OCI-LY3 (cell line): ENCODE results near the gene ERC2.

Experiments used
- H2AFZ ChIP-seq: fragments of 200-600, 300-600 bp; shearing (Covaris generic); 2 replicates; pipeline ENCODE4 v1.6.0; 2014; ENCODE audit warnings: antibody characterized with exemption, low read depth, low read length
- H3K27ac ChIP-seq: fragments of 200-600, 300-600 bp; sonication (generic); 2 replicates; pipeline ENCODE4 v1.5.1; 2014; ENCODE audit warnings: mild to moderate bottlenecking, low read length, moderate library complexity, mixed read lengths
- H3K27me3 ChIP-seq: fragments of 200-600, 300-600 bp; sonication (generic); 2 replicates; pipeline ENCODE4 v1.6.1; 2014; ENCODE audit warnings: low read depth, low read length, mixed read lengths
- H3K36me3 ChIP-seq: fragments of 200-600, 300-600 bp; sonication (generic); replicated peaks from 2 replicates; pipeline ENCODE3; 2014; ENCODE audit warnings: low read depth, low read length, mixed read lengths
- H3K4me1 ChIP-seq: fragments of 300-600, 200-600 bp; sonication (generic); 2 replicates; pipeline ENCODE4 v1.6.1; 2014; ENCODE audit warnings: low read length, mixed read lengths
- H3K4me2 ChIP-seq: fragments of 200-600, 300-600 bp; sonication (generic); 2 replicates; pipeline ENCODE4 v1.6.1; 2014; ENCODE audit warnings: low read length, mixed read lengths
- H3K4me3 ChIP-seq: fragments of 300-600, 200-600 bp; sonication (generic); 2 replicates; pipeline ENCODE4 v1.5.1; 2014; ENCODE audit warnings: antibody characterized with exemption, mild to moderate bottlenecking, low read length, moderate library complexity
- H3K79me2 ChIP-seq: fragments of 300-600, 200-600 bp; shearing (Covaris generic); 2 replicates; pipeline ENCODE4 v1.6.1; 2014; ENCODE audit warnings: mild to moderate bottlenecking, low read length, mixed read lengths
- H3K9ac ChIP-seq: fragments of 300-600, 200-600 bp; shearing (Covaris generic); 2 replicates; pipeline ENCODE4 v1.6.0; 2014; ENCODE audit warnings: mild to moderate bottlenecking, low read length, moderate library complexity
- H3K9me3 ChIP-seq: fragments of 200-600, 300-600 bp; shearing (Covaris generic); 2 replicates; pipeline ENCODE4 v1.6.1; 2014; ENCODE audit warnings: low read length, mixed read lengths; ENCODE audit not compliant: insufficient read depth
- H4K20me1 ChIP-seq: fragments of 200-600, 300-600 bp; sonication (generic); 2 replicates; pipeline ENCODE4 v1.6.1; 2016; ENCODE audit warnings: low read length, mixed read lengths; ENCODE audit not compliant: insufficient read depth
- CTCF ChIP-seq: fragments of 200-600, 300-600 bp; sonication (generic); IDR thresholded peaks from 2 replicates; pipeline ENCODE4 v1.5.1; 2014; ENCODE audit warnings: antibody characterized with exemption, low read length, low read depth
- EZH2phosphoT487 ChIP-seq: fragments of 200-600 bp; shearing (Covaris generic); IDR thresholded peaks from 2 replicates; pipeline ENCODE4 v1.6.1; 2018; ENCODE audit warnings: antibody characterized with exemption, mixed run types, low read depth

The ERC2 gene

GRCh38 chr3:55870594-55870993, 597.7 kb downstream of the ERC2 start:
- TF ChIP-seq EZH2phosphoT487 (no peak), CTCF (no peak)
- H3K4me1 ChIP-seq: peaks cover 3% of the 10 kb centered on the region; the same call in 1 of the 2 replicates
- H3K36me3 ChIP-seq: no peaks in the 10 kb centered on the region
- no peak overlapping the region for H3K9ac ChIP-seq
- no peaks in the 10 kb centered on the region for H3K9me3 ChIP-seq
- H3K4me2 ChIP-seq: no peak overlapping the region
- H2AFZ ChIP-seq: no peak overlapping the region
- no peaks in the 10 kb centered on the region for H3K79me2 ChIP-seq
- peaks cover 9% of the 10 kb centered on the region; the same call in 1 of the 2 replicates for H3K27me3 ChIP-seq
- H3K27ac ChIP-seq: no peak overlapping the region
- H4K20me1 ChIP-seq: no peaks in the 10 kb centered on the region
- H3K4me3 ChIP-seq: no peak overlapping the region

GRCh38 chr3:55868347-55868746, 599.9 kb downstream of the ERC2 start:
- Histone ChIP-seq H3K27ac (no peak overlapping the region), H2AFZ (no peak overlapping the region), H3K4me1 (peaks cover 11% of the 10 kb centered on the region; the same call in 1 of the 2 replicates), H3K4me2 (no peak overlapping the region), H4K20me1 (no peaks in the 10 kb centered on the region), H3K9me3 (no peaks in the 10 kb centered on the region), H3K9ac (no peak overlapping the region), H3K27me3 (peaks cover 9% of the 10 kb centered on the region; the same call in 1 of the 2 replicates), H3K79me2 (no peaks in the 10 kb centered on the region), H3K36me3 (no peaks in the 10 kb centered on the region), H3K4me3 (no peak overlapping the region)
- no peak for TF ChIP-seq EZH2phosphoT487
- peak; percentile 20; the same call in 1 of the 2 replicates for TF ChIP-seq CTCF

GRCh38 chr3:55863028-55863427, 605.2 kb downstream of the ERC2 start:
- no peak overlapping the region for H3K4me3 ChIP-seq
- no peak overlapping the region for H2AFZ ChIP-seq
- H3K27ac ChIP-seq: no peak overlapping the region
- no peaks in the 10 kb centered on the region for H3K9me3 ChIP-seq
- H3K4me1 ChIP-seq: peaks cover 21% of the 10 kb centered on the region
- H3K4me2 ChIP-seq: no peak overlapping the region
- no peaks in the 10 kb centered on the region for H3K79me2 ChIP-seq
- H4K20me1 ChIP-seq: no peaks in the 10 kb centered on the region
- no peak for TF ChIP-seq CTCF
- TF ChIP-seq EZH2phosphoT487: no peak
- no peaks in the 10 kb centered on the region for H3K27me3 ChIP-seq
- no peak overlapping the region for H3K9ac ChIP-seq
- no peaks in the 10 kb centered on the region for H3K36me3 ChIP-seq

- no peaks in the 10 kb centered on the region for H3K79me2 ChIP-seq
- H3K27me3 ChIP-seq: no peaks in the 10 kb centered on the region
- peaks cover 14% of the 10 kb centered on the region for H3K4me1 ChIP-seq
- H4K20me1 ChIP-seq: no peaks in the 10 kb centered on the region
- H2AFZ ChIP-seq: no peak overlapping the region
- no peak overlapping the region for H3K4me2 ChIP-seq
- H3K36me3 ChIP-seq: no peaks in the 10 kb centered on the region
- no peak overlapping the region for H3K9ac ChIP-seq
- TF ChIP-seq EZH2phosphoT487 (no peak), CTCF (no peak)
- no peak overlapping the region for H3K27ac ChIP-seq
- no peaks in the 10 kb centered on the region for H3K9me3 ChIP-seq
- no peak overlapping the region for H3K4me3 ChIP-seq
These were observed 608.1 kb downstream of the ERC2 start for GRCh38 chr3:55860049-55860721.
